Measurements from ENCODE around the gene HOPX.

GRCh38 chr4:56651056-56651350 lies 30.1 kb downstream of the HOPX start:
- TF ChIP-seq CTCF (IDR thresholded peaks at IDR 0.05; ENCODE audit: low read depth, low read length, poor library complexity, severe bottlenecking) (no peak), EZH2phosphoT487 (IDR thresholded peaks at IDR 0.05; ENCODE audit: borderline replicate concordance, low read length) (no peak)
